CD14-positive monocyte (primary cell): ENCODE results near the gene RSBN1. TPM values are rescaled to one million over a fixed set of nuclear protein-coding genes. Genes with fewer than 3 reads are reported as not detected.
"Not testable (repeated sequence)": the region's sequence is repeated elsewhere in the genome, so short reads cannot be mapped to it uniquely, and the experiment has no call there.

Experiments used
- DNase-seq, 3 donors: peaks; one replicate each; pipeline ENCODE4 v3.0.0-alpha.2; 2011 to 2022
- H2AFZ ChIP-seq: 2 replicates; pipeline ENCODE4 v1.6.0; 2012; ENCODE audit warnings: mild to moderate bottlenecking, low read depth, low read length, inconsistent platforms; ENCODE audit not compliant: insufficient read depth, poor library complexity, severe bottlenecking
- H3K27ac ChIP-seq, 2 donors: 1 replicate in 1 of 2; 2 replicates in 1 of 2; pipeline ENCODE4 v1.5.1; 2012 to 2013; ENCODE audit warnings: low read length in 2 of 2, control low read depth in 1 of 2, inconsistent platforms in 1 of 2, low read depth in 1 of 2, mild to moderate bottlenecking in 1 of 2
- H3K27me3 ChIP-seq, 2 donors: one replicate each; pipeline versions ENCODE4 v1.6.0 to v1.6.1; 2011 to 2013; ENCODE audit warnings: low read length in 2 of 2; ENCODE audit not compliant: control insufficient read depth in 2 of 2, insufficient read depth in 2 of 2
- H3K36me3 ChIP-seq, 2 donors: replicated peaks in 1 of 2; 1 replicate in 1 of 2; 2 replicates in 1 of 2; pipeline versions ENCODE4 v1.5.1 to v1.6.1; 2012 to 2013; ENCODE audit warnings: low read length in 2 of 2, control low read depth in 1 of 2, inconsistent platforms in 1 of 2, mild to moderate bottlenecking in 1 of 2; ENCODE audit not compliant: insufficient read depth in 2 of 2, control insufficient read depth in 1 of 2
- H3K4me1 ChIP-seq, 2 donors: 1 replicate in 1 of 2; 2 replicates in 1 of 2; pipeline versions ENCODE4 v1.5.1 to v1.6.1; 2012 to 2013; ENCODE audit warnings: low read length in 2 of 2, control low read depth in 1 of 2, inconsistent platforms in 1 of 2, mild to moderate bottlenecking in 1 of 2, moderate library complexity in 1 of 2; ENCODE audit not compliant: insufficient read depth in 2 of 2, control insufficient read depth in 1 of 2
- H3K4me2 ChIP-seq: replicated peaks from 2 replicates; pipeline ENCODE3; 2012; ENCODE audit warnings: low read length, moderate library complexity, mild to moderate bottlenecking; ENCODE audit not compliant: poor library complexity, severe bottlenecking; ENCODE audit errors: extremely low read depth
- H3K4me3 ChIP-seq, 3 experiments: fragments of 200-600 bp in 1 of 3; sonication (generic) in 1 of 3; replicated peaks in 1 of 3; 1 replicate in 2 of 3; 2 replicates in 1 of 3; pipeline ENCODE4 v1.5.1; 2011 to 2013; ENCODE audit warnings: low read length in 3 of 3, mild to moderate bottlenecking in 3 of 3, control low read depth in 2 of 3, low read depth in 2 of 3, inconsistent platforms in 1 of 3, moderate library complexity in 1 of 3
- H3K79me2 ChIP-seq: 2 replicates; pipeline ENCODE4 v1.6.0; 2012; ENCODE audit warnings: mild to moderate bottlenecking, control low read depth, inconsistent platforms, low read length, moderate library complexity; ENCODE audit not compliant: insufficient read depth
- H3K9ac ChIP-seq: 2 replicates; pipeline ENCODE4 v1.6.0; 2017; ENCODE audit warnings: low read length, mild to moderate bottlenecking; ENCODE audit not compliant: insufficient read depth, poor library complexity, severe bottlenecking
- H3K9me3 ChIP-seq, 2 donors: replicated peaks in 1 of 2; 1 replicate in 1 of 2; 2 replicates in 1 of 2; pipeline versions ENCODE4 v1.5.1 to v1.6.1; 2012 to 2013; ENCODE audit warnings: low read length in 2 of 2, control low read depth in 1 of 2; ENCODE audit not compliant: control insufficient read depth in 1 of 2, insufficient read depth in 1 of 2
- H4K20me1 ChIP-seq: 2 replicates; pipeline ENCODE4 v1.6.0; 2012; ENCODE audit warnings: mild to moderate bottlenecking, low read length, control low read depth, moderate library complexity; ENCODE audit not compliant: insufficient read depth
- H3K27ac Mint-ChIP-seq, 7 donors: one replicate each; pipeline ENCODE4 v1.8.0; 2020; ENCODE audit warnings: mild to moderate bottlenecking in 7 of 7, mixed read lengths in 7 of 7, moderate library complexity in 6 of 7, inconsistent platforms in 2 of 7
- H3K27me3 Mint-ChIP-seq, 3 donors: one replicate each; pipeline ENCODE4 v1.8.0; 2021 to 2022; ENCODE audit warnings: low read depth in 3 of 3, mild to moderate bottlenecking in 3 of 3, mixed read lengths in 3 of 3, moderate library complexity in 3 of 3, inconsistent platforms in 1 of 3
- H3K36me3 Mint-ChIP-seq, 2 donors: one replicate each; pipeline ENCODE4 v1.8.0; 2020; ENCODE audit warnings: mixed read lengths in 2 of 2, inconsistent platforms in 1 of 2, mild to moderate bottlenecking in 1 of 2
- H3K4me1 Mint-ChIP-seq: one replicate; pipeline ENCODE4 v1.8.0; 2020; ENCODE audit warnings: mild to moderate bottlenecking, mixed read lengths
- H3K4me3 Mint-ChIP-seq, 2 donors: one replicate each; pipeline ENCODE4 v1.8.0; 2020; ENCODE audit warnings: mild to moderate bottlenecking in 2 of 2, mixed read lengths in 2 of 2, moderate library complexity in 1 of 2
- H3K9me3 Mint-ChIP-seq, 7 donors: one replicate each; pipeline ENCODE4 v1.8.0; 2020 to 2022; ENCODE audit warnings: mixed read lengths in 7 of 7, mild to moderate bottlenecking in 6 of 7, moderate library complexity in 6 of 7, inconsistent platforms in 2 of 7
- WGBS: methylation state at CpG from one replicate; pipeline ENCODE4 v1.1.5; 2013; ENCODE audit warnings: missing lambda C conversion rate; ENCODE audit not compliant: insufficient coverage; 5-methylcytosine and 5-hydroxymethylcytosine counted together
- intact Hi-C, 2 donors: fragments of 100-400 bp; cut with micrococcal nuclease; formaldehyde crosslinking; loops; one replicate each; pipeline versions ENCODE4 v1.15.0 to v1.15.1; 2023
- polyA plus RNA-seq, 3 donors: library from polyadenylated mRNA; depleted of rRNA in 1 of 3; unstranded in 2 of 3; stranded (reverse) in 1 of 3; fragments of 300-500 nt in 2 of 3; fragments of >200 nt in 1 of 3; fragmentation: Illumina TruSeq in 2 of 3; gene quantifications; 1 replicate in 2 of 3; 2 replicates in 1 of 3; pipeline ENCODE4 v1.2.3, GENCODE V29; 2012 to 2021
- TF ChIP-seq, protein P1 (sequence below): fragments of 200-600 bp; IDR thresholded peaks from one replicate; pipeline ENCODE4 v1.8.0; 2022; ENCODE audit warnings: antibody characterized with exemption, mild to moderate bottlenecking

RSBN1 gene
- polyA plus RNA-seq, 3 donors, result 6.5 to 9.0 (median 8.9) TPM

DNA sequence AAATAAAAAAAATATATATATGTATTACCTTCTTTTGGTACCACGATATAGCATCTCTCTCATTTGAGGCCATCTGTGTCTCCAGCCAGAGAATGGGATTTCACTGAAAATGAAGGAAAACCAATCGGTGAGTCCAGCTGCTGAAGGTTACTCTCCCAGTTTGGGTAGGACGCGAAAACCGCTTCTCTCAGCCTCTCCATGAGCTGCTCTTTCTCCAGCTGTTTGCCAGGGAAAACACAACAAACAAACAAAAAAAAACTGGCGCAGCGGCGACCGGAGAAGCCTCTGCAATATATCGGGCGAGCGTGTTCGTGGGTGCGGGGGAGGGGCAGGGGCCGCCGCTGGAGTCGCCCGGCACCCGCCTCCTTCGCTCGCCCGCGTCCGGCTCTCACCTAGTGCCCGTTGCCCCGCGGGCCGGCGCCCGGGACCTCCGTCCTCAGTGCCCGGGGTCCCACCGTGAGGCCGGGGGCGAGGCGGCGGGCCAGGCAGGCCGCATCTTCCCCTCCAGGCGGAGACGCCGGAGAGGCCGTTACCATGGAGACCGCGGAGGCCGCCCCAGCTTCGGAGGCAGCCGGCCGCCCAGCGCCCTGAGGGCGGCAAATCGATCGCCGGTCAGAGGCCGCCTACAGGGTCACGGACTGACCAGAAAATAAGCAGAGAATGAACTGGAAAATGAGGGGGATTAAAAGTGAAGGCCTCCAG is 53.5 kb downstream of the RSBN1 start:
- Histone ChIP-seq H3K9ac (peak overlapping the region; percentile 96), H2AFZ (peak overlapping the region; percentile 91)

GRCh38 chr1:113756461-113756860 is 55.8 kb downstream of the RSBN1 start:
- no peak overlapping the region for H2AFZ ChIP-seq
- intact Hi-C loops, result loop anchor here in 1 of 2 donors (5.0 kb wide), 1 partner anchor 56 kb away; the partner anchor contains the start of gene RSBN1
- no peaks in the 10 kb centered on the region for H3K27me3 Mint-ChIP-seq
- H3K9me3 Mint-ChIP-seq, result peaks cover 0 to 1% (median 0%) of the 10 kb centered on the region in 7 donors
- H3K27ac Mint-ChIP-seq, result no peak overlapping the region
- H3K79me2 ChIP-seq, result peaks cover 37% of the 10 kb centered on the region
- no peak for DNase-seq
- no peak overlapping the region for H3K4me3 Mint-ChIP-seq
- peaks cover 21 to 27% of the 10 kb centered on the region in 2 donors for H3K4me1 ChIP-seq
- no peaks in the 10 kb centered on the region for H3K27me3 ChIP-seq
- no peaks in the 10 kb centered on the region for H3K9me3 ChIP-seq
- H3K36me3 Mint-ChIP-seq, result peaks cover 11 to 33% of the 10 kb centered on the region in 2 donors
- no CpG with 5 or more reads among the region's 1 CpG for WGBS
- no peak overlapping the region for H3K4me2 ChIP-seq
- TF ChIP-seq, protein P1, sequence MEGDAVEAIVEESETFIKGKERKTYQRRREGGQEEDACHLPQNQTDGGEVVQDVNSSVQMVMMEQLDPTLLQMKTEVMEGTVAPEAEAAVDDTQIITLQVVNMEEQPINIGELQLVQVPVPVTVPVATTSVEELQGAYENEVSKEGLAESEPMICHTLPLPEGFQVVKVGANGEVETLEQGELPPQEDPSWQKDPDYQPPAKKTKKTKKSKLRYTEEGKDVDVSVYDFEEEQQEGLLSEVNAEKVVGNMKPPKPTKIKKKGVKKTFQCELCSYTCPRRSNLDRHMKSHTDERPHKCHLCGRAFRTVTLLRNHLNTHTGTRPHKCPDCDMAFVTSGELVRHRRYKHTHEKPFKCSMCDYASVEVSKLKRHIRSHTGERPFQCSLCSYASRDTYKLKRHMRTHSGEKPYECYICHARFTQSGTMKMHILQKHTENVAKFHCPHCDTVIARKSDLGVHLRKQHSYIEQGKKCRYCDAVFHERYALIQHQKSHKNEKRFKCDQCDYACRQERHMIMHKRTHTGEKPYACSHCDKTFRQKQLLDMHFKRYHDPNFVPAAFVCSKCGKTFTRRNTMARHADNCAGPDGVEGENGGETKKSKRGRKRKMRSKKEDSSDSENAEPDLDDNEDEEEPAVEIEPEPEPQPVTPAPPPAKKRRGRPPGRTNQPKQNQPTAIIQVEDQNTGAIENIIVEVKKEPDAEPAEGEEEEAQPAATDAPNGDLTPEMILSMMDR, result no peak
- no peak overlapping the region for H3K9ac ChIP-seq
- H3K4me1 Mint-ChIP-seq, result peaks cover 31% of the 10 kb centered on the region
- H3K36me3 ChIP-seq, result peaks cover 2 to 12% of the 10 kb centered on the region in 2 donors
- no peaks in the 10 kb centered on the region for H4K20me1 ChIP-seq
- no peak overlapping the region for H3K27ac ChIP-seq
- no peak overlapping the region for H3K4me3 ChIP-seq

More for the DNA sequence above, 53.5 kb downstream of the RSBN1 start:
- intact Hi-C loops, result loop anchor here (2.0 to 5.0 kb wide), 2 partner anchors 54 kb away; partner anchors contain the start of gene RSBN1 (in 2 of the 2)
- Histone ChIP-seq H3K9me3 (no peaks in the 10 kb centered on the region), H3K79me2 (peaks cover 33% of the 10 kb centered on the region), H3K4me2 (peak overlapping the region; percentile 82), H3K36me3 (peaks cover 3 to 20% of the 10 kb centered on the region in 2 donors), H3K4me1 (peaks cover 21 to 27% of the 10 kb centered on the region in 2 donors), H3K4me3 (peak overlapping the region; percentile 71 to 98 (median 87)), H4K20me1 (no peaks in the 10 kb centered on the region), H3K27me3 (no peaks in the 10 kb centered on the region), H3K27ac (peak overlapping the region; percentile 95 to 99)
- peak overlapping the region; percentile 99 to 100 (median 99) for H3K27ac Mint-ChIP-seq
- no peaks in the 10 kb centered on the region for H3K27me3 Mint-ChIP-seq
- H3K9me3 Mint-ChIP-seq, result peaks cover 0 to 1% (median 0%) of the 10 kb centered on the region in 7 donors
- TF ChIP-seq, protein P1, result no peak
- H3K36me3 Mint-ChIP-seq, result peaks cover 22 to 35% of the 10 kb centered on the region in 2 donors
- peak; percentile 50 to 67 (median 54) for DNase-seq
- H3K4me3 Mint-ChIP-seq, result peak overlapping the region; percentile 96 to 98
- peaks cover 31% of the 10 kb centered on the region for H3K4me1 Mint-ChIP-seq
- WGBS, result under 1% methylated on average over 53 of the region's 55 CpGs

- WGBS, result 95% methylated on average over 2 of the region's 6 CpGs
- H3K4me2 ChIP-seq, H3K4me3 ChIP-seq, H2AFZ ChIP-seq, intact Hi-C loops, H3K9ac ChIP-seq, H3K27me3 Mint-ChIP-seq, H3K9me3 Mint-ChIP-seq, H4K20me1 ChIP-seq, H3K27me3 ChIP-seq, H3K27ac ChIP-seq, H3K4me3 Mint-ChIP-seq, DNase-seq, H3K9me3 ChIP-seq: not testable (repeated sequence)
- peaks cover 32% of the 10 kb centered on the region for H3K79me2 ChIP-seq
- Mint-ChIP-seq H3K36me3 (peaks cover 22 to 48% of the 10 kb centered on the region in 2 donors), H3K4me1 (peaks cover 19% of the 10 kb centered on the region), H3K27ac (peak overlapping the region in 1 of 7 donors; percentile 61)
- H3K36me3 ChIP-seq, result peaks cover 12 to 28% of the 10 kb centered on the region in 2 donors
- H3K4me1 ChIP-seq, result peaks cover 9 to 15% of the 10 kb centered on the region in 2 donors
Observed at GRCh38 chr1:113753333-113753732, 58.9 kb downstream of the RSBN1 start.
